Activated naive CD4-positive, alpha-beta T cell treated with Interleukin-2 at 50 U/mL for 16 hours (primary cell): ENCODE results near the gene POP7.
A peak's percentile ranks its signal among the peaks of the same experiment; 100 is the strongest.

Experiments
- DNase-seq: peaks from one replicate; pipeline ENCODE4 v3.0.0-alpha.2; 2020

POP7 gene

GRCh38 chr7:100679129-100679926, 26.6 kb upstream of the POP7 start:
- DNase-seq = no peak

GRCh38 chr7:100679927-100680575, 25.9 kb upstream of the POP7 start:
- no peak for DNase-seq

- no peak for DNase-seq
Observed at GRCh38 chr7:100680576-100681271, 25.2 kb upstream of the POP7 start.

- DNase-seq = no peak
Observed at GRCh38 chr7:100681491-100682227, 24.3 kb upstream of the POP7 start.

- no peak for DNase-seq
Observed at GRCh38 chr7:100682228-100682741, 23.6 kb upstream of the POP7 start.

- no peak for DNase-seq
Observed at GRCh38 chr7:100682991-100683658, 22.8 kb upstream of the POP7 start.

- no peak for DNase-seq
Observed at GRCh38 chr7:100683659-100684533, 22.0 kb upstream of the POP7 start.

- DNase-seq = no peak
Observed at GRCh38 chr7:100684534-100685042, 21.3 kb upstream of the POP7 start.

GRCh38 chr7:100685049-100685605, 20.8 kb upstream of the POP7 start:
- DNase-seq = no peak

GRCh38 chr7:100685631-100686145, 20.2 kb upstream of the POP7 start:
- DNase-seq = no peak

GRCh38 chr7:100686201-100686821, 19.6 kb upstream of the POP7 start:
- DNase-seq = no peak

GRCh38 chr7:100686822-100687211, 19.1 kb upstream of the POP7 start:
- DNase-seq = no peak

- DNase-seq = no peak
Observed at GRCh38 chr7:100687261-100687660, 18.7 kb upstream of the POP7 start.

- DNase-seq = no peak
Observed at GRCh38 chr7:100687751-100688300, 18.1 kb upstream of the POP7 start.

GRCh38 chr7:100688326-100688860, 17.5 kb upstream of the POP7 start:
- DNase-seq = no peak

- DNase-seq = no peak
Observed at GRCh38 chr7:100689230-100690135, 16.4 kb upstream of the POP7 start.

GRCh38 chr7:100691676-100692577, 14.0 kb upstream of the POP7 start:
- DNase-seq = peak; percentile 84
